ENCODE data around the gene OR51L1.
"Not testable (repeated sequence)": the region's sequence is repeated elsewhere in the genome, so short reads cannot be mapped to it uniquely, and the experiment has no call there.

The OR51L1 gene, protein sequence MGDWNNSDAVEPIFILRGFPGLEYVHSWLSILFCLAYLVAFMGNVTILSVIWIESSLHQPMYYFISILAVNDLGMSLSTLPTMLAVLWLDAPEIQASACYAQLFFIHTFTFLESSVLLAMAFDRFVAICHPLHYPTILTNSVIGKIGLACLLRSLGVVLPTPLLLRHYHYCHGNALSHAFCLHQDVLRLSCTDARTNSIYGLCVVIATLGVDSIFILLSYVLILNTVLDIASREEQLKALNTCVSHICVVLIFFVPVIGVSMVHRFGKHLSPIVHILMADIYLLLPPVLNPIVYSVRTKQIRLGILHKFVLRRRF

DNA sequence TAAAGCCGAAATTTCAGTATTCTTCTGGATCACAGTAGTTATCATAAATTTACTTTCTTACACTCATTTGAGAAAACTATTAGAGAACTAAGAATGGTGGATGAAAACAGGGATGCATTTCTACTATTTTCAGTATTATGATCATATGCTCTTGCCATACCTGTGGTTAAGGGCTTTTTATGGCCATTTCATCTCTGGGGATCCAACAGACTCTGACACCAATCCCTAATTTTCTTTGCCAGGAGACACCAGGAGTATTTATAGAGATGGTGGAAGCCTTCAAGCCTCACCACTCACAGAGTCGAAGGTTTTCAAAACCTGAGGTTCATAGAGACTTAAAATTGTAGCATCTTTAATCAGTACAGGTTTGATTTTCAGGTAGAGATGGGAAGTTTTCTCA lies at the start of gene OR51L1:
OR51L1 (plus strand) TSS at position 301 of the 400 bp plus-strand sequence. CDS start 4,132 bp downstream, outside the sequence.
- no peak for DNase-seq (ENCODE audit: low read depth, low spot score)

DNA sequence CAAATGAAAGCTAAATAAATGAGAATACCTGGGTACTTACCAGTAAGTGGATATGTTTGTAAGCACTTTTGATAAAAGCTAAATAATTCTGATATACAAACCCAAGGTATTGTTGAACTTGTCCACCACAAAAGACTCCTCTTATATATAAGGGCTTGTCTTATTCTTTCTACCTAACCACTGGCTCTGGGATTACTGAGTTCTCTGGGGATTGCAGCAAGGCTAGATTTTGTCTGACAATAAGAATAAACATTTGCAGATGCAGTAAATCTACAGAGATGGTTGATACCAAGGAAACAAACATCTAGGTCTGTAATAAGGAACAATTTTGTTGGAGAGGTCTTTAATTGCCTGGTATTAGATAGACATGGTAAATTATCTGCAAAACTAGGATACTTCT lies 47.1 kb upstream of the OR51L1 start, which contains the start of gene OR51A4:
OR51A4 (minus strand) TSS at position 101 of the 400 bp plus-strand sequence. CDS start 505 bp downstream, outside the sequence.
- Histone ChIP-seq H3K27ac (ENCODE audit: low read length) (no peak within 1 kb of the TSS), H3K27me3 (ENCODE audit: control insufficient read depth, insufficient read depth, low read length) (no peaks in the 10 kb centered on the region), H3K9me3 (ENCODE audit: control insufficient read depth, insufficient read depth, low read length) (no peaks in the 10 kb centered on the region), H3K4me1 (ENCODE audit: control insufficient read depth, insufficient read depth, low read length) (no peaks in the 10 kb centered on the region), H3K36me3 (ENCODE audit: control insufficient read depth, insufficient read depth, low read length) (no peaks in the 10 kb centered on the region), H3K4me3 (ENCODE audit: low read length) (no peak within 1 kb of the TSS)
- no peak for DNase-seq (ENCODE audit: low read depth, low spot score)

More for the DNA sequence above, at the start of gene OR51L1:
- Histone ChIP-seq H3K9me3 (ENCODE audit: control insufficient read depth, insufficient read depth, low read length) (no peaks in the 10 kb centered on the region), H3K27ac (ENCODE audit: low read length) (no peak within 1 kb of the TSS), H3K36me3 (ENCODE audit: control insufficient read depth, insufficient read depth, low read length) (no peaks in the 10 kb centered on the region), H3K4me3 (ENCODE audit: low read length) (no peak within 1 kb of the TSS), H3K4me1 (ENCODE audit: control insufficient read depth, insufficient read depth, low read length) (no peaks in the 10 kb centered on the region), H3K27me3 (ENCODE audit: control insufficient read depth, insufficient read depth, low read length) (no peaks in the 10 kb centered on the region)
- WGBS (ENCODE audit: insufficient coverage, insufficient read length), result no CpG with 5 or more reads among the region's 2 CpGs

DNA sequence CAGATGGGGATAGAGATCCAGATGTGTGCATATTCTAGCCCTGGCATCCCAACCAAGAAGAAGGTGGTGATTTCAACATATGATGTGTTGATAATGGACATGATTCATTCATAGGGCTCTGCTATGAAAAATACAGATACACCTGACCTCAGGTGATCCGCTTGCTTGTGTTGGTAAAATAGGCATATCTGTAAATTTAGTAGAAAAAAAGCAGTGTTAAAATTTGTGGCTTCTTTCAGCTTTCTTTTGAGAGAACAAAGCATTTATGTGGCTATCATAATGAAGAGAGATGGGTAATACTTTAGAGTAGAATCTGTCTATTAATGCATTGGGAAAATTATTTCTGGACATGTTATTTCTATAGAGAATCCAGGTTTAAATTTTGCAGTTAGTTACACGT lies 39.0 kb upstream of the OR51L1 start, which contains the start of gene OR51A2:
OR51A2 (minus strand) TSS at position 101 of the 400 bp plus-strand sequence; CDS start at position 101, 0 bp downstream.
- not testable (repeated sequence) for H3K4me1 ChIP-seq (ENCODE audit: control insufficient read depth, insufficient read depth, low read length); H3K27me3 ChIP-seq (ENCODE audit: control insufficient read depth, insufficient read depth, low read length); DNase-seq (ENCODE audit: low read depth, low spot score); H3K9me3 ChIP-seq (ENCODE audit: control insufficient read depth, insufficient read depth, low read length); H3K36me3 ChIP-seq (ENCODE audit: control insufficient read depth, insufficient read depth, low read length); H3K27ac ChIP-seq (ENCODE audit: low read length); H3K4me3 ChIP-seq (ENCODE audit: low read length)
- no CpG with 5 or more reads among the region's 2 CpGs for whole genome bisulfite sequencing (ENCODE audit: insufficient coverage, insufficient read length)

DNA sequence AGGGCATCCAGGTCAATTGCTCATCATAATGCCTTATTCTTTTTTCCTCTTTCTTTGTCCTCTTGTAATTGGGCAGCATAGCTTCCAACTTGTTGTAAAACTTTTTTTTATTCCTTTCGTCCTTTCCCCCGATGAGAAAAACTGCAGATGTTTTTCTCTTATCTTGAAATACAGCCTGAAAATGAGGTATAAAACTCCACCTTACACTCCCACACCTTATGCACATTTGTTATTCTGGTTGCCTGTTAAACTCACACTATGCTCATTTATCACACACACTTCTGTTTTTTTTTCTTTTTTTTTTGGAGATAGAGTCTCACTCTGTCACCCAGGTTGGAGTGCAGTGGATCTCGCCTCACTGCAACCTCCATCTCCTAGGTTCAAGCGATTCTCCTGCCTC lies 37.3 kb upstream of the OR51L1 start:
- no CpG with 5 or more reads among the region's 4 CpGs for WGBS (ENCODE audit: insufficient coverage, insufficient read length)
- Histone ChIP-seq H3K27me3 (ENCODE audit: control insufficient read depth, insufficient read depth, low read length) (no peaks in the 10 kb centered on the region), H3K9me3 (ENCODE audit: control insufficient read depth, insufficient read depth, low read length) (no peaks in the 10 kb centered on the region), H3K4me1 (ENCODE audit: control insufficient read depth, insufficient read depth, low read length) (no peaks in the 10 kb centered on the region), H3K36me3 (ENCODE audit: control insufficient read depth, insufficient read depth, low read length) (no peaks in the 10 kb centered on the region), H3K27ac (ENCODE audit: low read length) (no peak overlapping the region), H3K4me3 (ENCODE audit: low read length) (no peak overlapping the region)
- DNase-seq (ENCODE audit: low read depth, low spot score), result no peak

DNA sequence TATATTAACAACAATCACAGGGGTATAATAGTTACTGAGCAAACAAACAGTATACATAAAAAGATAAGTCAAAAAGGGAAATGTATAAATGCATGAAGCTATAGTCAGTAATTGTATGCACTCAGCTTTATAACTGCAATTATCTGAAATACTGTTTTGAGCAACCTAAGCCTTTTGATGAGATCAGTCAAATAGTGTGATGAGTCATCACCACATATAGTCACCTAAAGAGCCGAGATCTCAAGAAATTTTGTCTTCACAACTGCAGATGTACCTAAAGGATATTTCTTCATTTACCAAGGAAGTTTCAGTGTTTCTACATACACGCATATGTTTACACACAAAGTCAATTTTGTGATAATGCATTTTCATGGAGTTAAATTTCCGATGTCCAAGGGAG lies 33.8 kb upstream of the OR51L1 start:
- Histone ChIP-seq H3K36me3 (ENCODE audit: control insufficient read depth, insufficient read depth, low read length) (no peaks in the 10 kb centered on the region), H3K9me3 (ENCODE audit: control insufficient read depth, insufficient read depth, low read length) (no peaks in the 10 kb centered on the region), H3K4me1 (ENCODE audit: control insufficient read depth, insufficient read depth, low read length) (no peaks in the 10 kb centered on the region), H3K4me3 (ENCODE audit: low read length) (no peak overlapping the region), H3K27ac (ENCODE audit: low read length) (no peak overlapping the region), H3K27me3 (ENCODE audit: control insufficient read depth, insufficient read depth, low read length) (no peaks in the 10 kb centered on the region)
- no CpG with 5 or more reads among the region's 3 CpGs for WGBS (ENCODE audit: insufficient coverage, insufficient read length)
- no peak for DNase-seq (ENCODE audit: low read depth, low spot score)

DNA sequence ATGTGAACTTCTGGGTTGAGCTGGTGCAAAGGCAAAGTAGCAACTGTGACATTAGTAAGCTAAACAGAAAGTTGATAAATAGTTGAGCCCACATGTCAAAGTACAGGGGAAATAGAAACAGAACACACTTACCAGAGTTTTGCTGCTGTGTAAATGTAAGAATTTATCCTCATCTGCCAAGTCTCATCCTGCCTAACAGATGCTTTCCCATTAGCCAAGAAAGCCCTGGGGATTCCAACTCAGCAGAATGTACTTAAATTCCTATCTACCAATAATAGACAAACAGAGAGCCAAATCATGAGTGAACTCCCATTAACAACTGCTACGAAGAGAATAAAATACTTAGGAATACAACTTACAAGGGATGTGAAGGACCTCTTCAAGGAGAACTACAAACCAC lies 31.8 kb upstream of the OR51L1 start:
- H3K4me1 ChIP-seq (ENCODE audit: control insufficient read depth, insufficient read depth, low read length), result no peaks in the 10 kb centered on the region
- no peaks in the 10 kb centered on the region for H3K36me3 ChIP-seq (ENCODE audit: control insufficient read depth, insufficient read depth, low read length)
- H3K27me3 ChIP-seq (ENCODE audit: control insufficient read depth, insufficient read depth, low read length), result no peaks in the 10 kb centered on the region
- H3K4me3 ChIP-seq (ENCODE audit: low read length), result no peak overlapping the region
- no peak overlapping the region for H3K27ac ChIP-seq (ENCODE audit: low read length)
- no CpG with 5 or more reads among the region's 1 CpG for WGBS (ENCODE audit: insufficient coverage, insufficient read length)
- DNase-seq (ENCODE audit: low read depth, low spot score), result no peak
- no peaks in the 10 kb centered on the region for H3K9me3 ChIP-seq (ENCODE audit: control insufficient read depth, insufficient read depth, low read length)

DNA sequence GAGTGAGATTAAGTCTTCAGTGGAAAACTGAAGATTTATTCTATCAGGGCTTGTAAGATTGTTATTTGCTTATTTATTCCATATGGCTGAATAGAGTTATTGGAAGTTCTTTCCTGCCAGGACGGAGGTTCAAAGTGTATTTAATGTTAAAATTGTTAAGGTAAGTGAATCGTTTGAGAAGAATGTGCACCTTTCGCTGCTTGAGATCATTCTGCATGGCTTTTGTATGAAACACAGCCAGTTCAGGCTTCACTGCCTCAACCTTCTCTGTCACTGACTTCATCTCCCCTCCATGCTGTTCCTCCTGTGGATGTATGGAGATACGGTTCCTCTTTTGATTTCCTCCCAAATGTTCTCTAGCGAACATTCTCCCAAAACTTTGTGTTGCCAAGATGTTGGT lies 19.2 kb upstream of the OR51L1 start:
- Histone ChIP-seq H3K9me3 (ENCODE audit: control insufficient read depth, insufficient read depth, low read length) (no peaks in the 10 kb centered on the region), H3K27me3 (ENCODE audit: control insufficient read depth, insufficient read depth, low read length) (no peaks in the 10 kb centered on the region), H3K4me1 (ENCODE audit: control insufficient read depth, insufficient read depth, low read length) (no peaks in the 10 kb centered on the region), H3K4me3 (ENCODE audit: low read length) (no peak overlapping the region), H3K36me3 (ENCODE audit: control insufficient read depth, insufficient read depth, low read length) (no peaks in the 10 kb centered on the region), H3K27ac (ENCODE audit: low read length) (no peak overlapping the region)
- WGBS (ENCODE audit: insufficient coverage, insufficient read length), result 100% methylated on average over 1 of the region's 5 CpGs
- no peak for DNase-seq (ENCODE audit: low read depth, low spot score)

DNA sequence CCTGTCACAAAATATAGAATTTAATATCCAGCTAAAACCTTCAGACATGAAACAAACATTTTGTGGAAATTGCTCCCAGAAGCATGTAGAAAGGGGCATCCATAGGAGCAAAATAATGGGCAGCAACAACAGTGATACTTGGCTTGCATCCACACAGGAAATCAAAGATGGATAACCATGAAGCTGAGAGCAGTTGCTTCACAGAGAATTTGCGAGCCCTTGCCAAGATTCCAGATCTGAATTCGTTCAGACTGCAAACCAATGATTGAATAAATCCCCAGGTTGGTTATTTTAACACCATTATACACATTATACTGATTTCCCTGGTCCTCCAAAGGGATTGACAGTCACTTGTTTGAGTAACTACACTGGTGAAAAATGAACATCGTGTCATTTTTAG lies 15.6 kb upstream of the OR51L1 start:
- Histone ChIP-seq H3K27ac (ENCODE audit: low read length) (no peak overlapping the region), H3K4me3 (ENCODE audit: low read length) (no peak overlapping the region), H3K4me1 (ENCODE audit: control insufficient read depth, insufficient read depth, low read length) (no peaks in the 10 kb centered on the region), H3K36me3 (ENCODE audit: control insufficient read depth, insufficient read depth, low read length) (no peaks in the 10 kb centered on the region), H3K27me3 (ENCODE audit: control insufficient read depth, insufficient read depth, low read length) (no peaks in the 10 kb centered on the region), H3K9me3 (ENCODE audit: control insufficient read depth, insufficient read depth, low read length) (no peaks in the 10 kb centered on the region)
- DNase-seq (ENCODE audit: low read depth, low spot score), result no peak
- WGBS (ENCODE audit: insufficient coverage, insufficient read length), result no CpG with 5 or more reads among the region's 3 CpGs

DNA sequence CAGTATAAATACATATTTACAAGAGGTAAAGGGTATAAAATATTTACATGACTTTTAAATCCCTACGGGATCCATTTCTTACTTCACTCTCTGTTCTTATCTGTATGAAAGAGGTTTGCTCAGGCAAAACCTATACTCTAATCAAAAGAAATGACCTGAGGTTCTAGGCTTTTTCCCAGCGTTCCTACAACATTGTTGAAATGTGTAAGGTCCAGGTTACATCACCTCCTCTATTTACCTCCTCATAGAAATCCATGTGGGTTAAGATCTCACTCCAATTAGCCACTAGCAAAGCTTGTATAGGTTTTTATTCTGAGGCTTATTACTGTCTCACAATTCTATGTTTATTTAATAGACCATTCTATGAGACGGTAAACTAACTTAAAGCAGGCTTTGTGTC lies 12.0 kb upstream of the OR51L1 start:
- WGBS (ENCODE audit: insufficient coverage, insufficient read length), result no CpG with 5 or more reads among the region's 3 CpGs
- H3K4me1 ChIP-seq (ENCODE audit: control insufficient read depth, insufficient read depth, low read length), result no peaks in the 10 kb centered on the region
- H3K9me3 ChIP-seq (ENCODE audit: control insufficient read depth, insufficient read depth, low read length), result no peaks in the 10 kb centered on the region
- no peak for DNase-seq (ENCODE audit: low read depth, low spot score)
- H3K27me3 ChIP-seq (ENCODE audit: control insufficient read depth, insufficient read depth, low read length), result no peaks in the 10 kb centered on the region
- no peak overlapping the region for H3K4me3 ChIP-seq (ENCODE audit: low read length)
- no peak overlapping the region for H3K27ac ChIP-seq (ENCODE audit: low read length)
- no peaks in the 10 kb centered on the region for H3K36me3 ChIP-seq (ENCODE audit: control insufficient read depth, insufficient read depth, low read length)

DNA sequence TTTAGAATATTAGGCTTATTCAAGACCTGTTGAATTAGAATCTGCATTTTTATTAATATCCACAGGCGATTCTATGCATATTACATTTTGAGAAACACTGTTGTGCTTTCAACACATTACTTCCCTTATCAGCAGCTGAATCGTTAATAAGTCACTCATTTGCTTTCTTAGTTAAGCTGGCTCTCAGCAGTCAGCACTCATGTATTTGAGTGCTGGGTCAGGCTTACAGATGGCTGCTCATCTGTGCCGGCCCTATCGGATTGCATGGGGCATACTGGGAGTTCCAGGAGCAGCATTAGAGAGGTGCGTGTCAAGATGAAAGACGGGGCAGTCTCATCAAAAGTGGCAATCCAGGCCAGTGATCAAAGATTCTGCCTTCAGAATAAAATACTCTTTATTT lies 10.8 kb upstream of the OR51L1 start:
- Histone ChIP-seq H3K27ac (ENCODE audit: low read length) (no peak overlapping the region), H3K4me1 (ENCODE audit: control insufficient read depth, insufficient read depth, low read length) (no peaks in the 10 kb centered on the region), H3K9me3 (ENCODE audit: control insufficient read depth, insufficient read depth, low read length) (no peaks in the 10 kb centered on the region), H3K36me3 (ENCODE audit: control insufficient read depth, insufficient read depth, low read length) (no peaks in the 10 kb centered on the region), H3K27me3 (ENCODE audit: control insufficient read depth, insufficient read depth, low read length) (no peaks in the 10 kb centered on the region), H3K4me3 (ENCODE audit: low read length) (no peak overlapping the region)
- DNase-seq (ENCODE audit: low read depth, low spot score), result no peak
- WGBS (ENCODE audit: insufficient coverage, insufficient read length), result no CpG with 5 or more reads among the region's 6 CpGs

DNA sequence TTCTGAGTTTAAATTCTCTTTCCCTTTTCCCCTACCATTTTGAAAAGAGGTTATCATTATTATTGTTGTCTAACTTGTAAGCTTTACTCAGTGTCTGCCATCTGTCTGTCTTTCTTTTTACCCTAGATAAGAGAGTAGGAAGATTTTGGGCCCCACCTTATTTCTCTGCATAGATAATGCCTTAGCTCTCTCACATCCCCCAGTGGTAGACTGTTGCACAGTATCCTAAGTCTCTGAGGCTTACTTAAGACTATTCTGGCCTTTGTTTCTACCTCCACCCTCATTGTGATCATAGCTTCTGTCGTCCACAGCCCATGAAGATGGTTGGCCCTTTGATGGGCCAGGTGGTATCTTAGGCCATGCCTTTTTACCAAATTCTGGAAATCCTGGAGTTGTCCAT lies 3.6 kb upstream of the OR51L1 start:
- Histone ChIP-seq H3K9me3 (ENCODE audit: control insufficient read depth, insufficient read depth, low read length) (no peaks in the 10 kb centered on the region), H3K4me1 (ENCODE audit: control insufficient read depth, insufficient read depth, low read length) (no peaks in the 10 kb centered on the region), H3K36me3 (ENCODE audit: control insufficient read depth, insufficient read depth, low read length) (no peaks in the 10 kb centered on the region), H3K27ac (ENCODE audit: low read length) (no peak overlapping the region), H3K4me3 (ENCODE audit: low read length) (no peak overlapping the region), H3K27me3 (ENCODE audit: control insufficient read depth, insufficient read depth, low read length) (no peaks in the 10 kb centered on the region)
- DNase-seq (ENCODE audit: low read depth, low spot score), result no peak
- no CpG with 5 or more reads among the region's 1 CpG for WGBS (ENCODE audit: insufficient coverage, insufficient read length)

Measured in iPS DF 6.9 (cell line).